HS-5 (cell line): ENCODE data around the gene IFNK.

ENCODE experiments used
- DNase-seq: peaks from one replicate; pipeline ENCODE4 v3.0.0-alpha.2; 2012; ENCODE audit warnings: low read depth

Gene IFNK

DNA sequence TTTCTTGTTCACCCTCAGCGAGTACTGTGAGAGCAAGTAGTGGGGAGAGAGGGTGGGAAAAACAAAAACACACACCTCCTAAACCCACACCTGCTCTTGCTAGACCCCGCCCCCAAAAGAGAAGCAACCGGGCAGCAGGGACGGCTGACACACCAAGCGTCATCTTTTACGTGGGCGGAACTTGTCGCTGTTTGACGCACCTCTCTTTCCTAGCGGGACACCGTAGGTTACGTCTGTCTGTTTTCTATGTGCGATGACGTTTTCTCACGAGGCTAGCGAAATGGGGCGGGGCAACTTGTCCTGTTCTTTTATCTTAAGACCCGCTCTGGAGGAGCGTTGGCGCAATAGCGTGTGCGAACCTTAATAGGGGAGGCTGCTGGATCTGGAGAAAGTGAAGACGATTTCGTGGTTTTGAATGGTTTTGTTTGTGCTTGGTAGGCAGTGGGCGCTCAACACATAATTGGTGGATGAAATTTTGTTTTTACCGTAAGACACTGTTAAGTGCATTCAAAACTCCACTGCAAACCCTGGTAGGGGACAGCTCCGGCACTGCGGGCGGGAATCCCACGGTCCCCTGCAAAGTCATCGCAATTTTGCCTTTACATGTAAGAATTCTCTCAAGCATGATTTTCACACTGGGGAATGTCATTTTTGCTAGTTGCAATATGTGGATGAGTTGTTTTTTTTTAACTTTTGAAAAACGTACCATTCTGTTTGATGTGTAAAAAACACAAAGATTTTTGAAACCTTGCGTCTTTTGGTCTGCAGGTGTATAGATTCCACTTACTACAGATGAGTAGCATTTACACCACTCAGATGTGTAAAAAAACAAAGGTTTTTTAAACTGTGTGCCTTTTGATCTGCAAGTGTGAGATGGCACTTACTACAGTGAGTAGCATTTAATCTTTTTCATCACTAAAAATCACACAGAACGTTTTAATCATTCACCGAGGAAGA is 49.8 kb downstream of the IFNK start:
- DNase-seq = peak; percentile 98
